Stimulated activated CD4-positive, alpha-beta T cell treated with anti-CD3 and anti-CD28 coated beads, Interleukin-2, amount 100 ng/mL, for 24 hours (primary cell): Measurements from ENCODE around the gene SLC2A13.
"Not testable (repeated sequence)": the region's sequence is repeated elsewhere in the genome, so short reads cannot be mapped to it uniquely, and the experiment has no call there.

Source experiments
- DNase-seq, 2 donors: peaks; one replicate each; pipeline ENCODE4 v3.0.0-alpha.2; 2020

Gene SLC2A13

GRCh38 chr12:40104461-40105264 lies 1.2 kb downstream of the SLC2A13 start:
- DNase-seq = no peak

GRCh38 chr12:40103043-40103442 lies 2.8 kb downstream of the SLC2A13 start:
- no peak for DNase-seq

GRCh38 chr12:40101747-40102146 lies 4.1 kb downstream of the SLC2A13 start:
- DNase-seq = no peak

GRCh38 chr12:40099423-40099853 lies 6.4 kb downstream of the SLC2A13 start:
- DNase-seq = no peak

- no peak for DNase-seq
Measured at GRCh38 chr12:40098406-40099145, 7.3 kb downstream of the SLC2A13 start.

GRCh38 chr12:40093512-40093911 lies 12.4 kb downstream of the SLC2A13 start:
- no peak for DNase-seq

GRCh38 chr12:40086471-40086870 lies 19.4 kb downstream of the SLC2A13 start:
- DNase-seq = no peak

- DNase-seq = no peak
Measured at GRCh38 chr12:40078266-40078665, 27.6 kb downstream of the SLC2A13 start.

- no peak for DNase-seq
Measured at GRCh38 chr12:40075458-40075857, 30.4 kb downstream of the SLC2A13 start.

- DNase-seq = no peak
Measured at GRCh38 chr12:40068416-40068815, 37.5 kb downstream of the SLC2A13 start.

- DNase-seq = no peak
Measured at GRCh38 chr12:40065636-40066035, 40.2 kb downstream of the SLC2A13 start.

- no peak for DNase-seq
Measured at GRCh38 chr12:40063414-40063813, 42.5 kb downstream of the SLC2A13 start.

- no peak for DNase-seq
Measured at GRCh38 chr12:40058721-40059190, 47.1 kb downstream of the SLC2A13 start.

- no peak for DNase-seq
Measured at GRCh38 chr12:40056373-40056772, 49.5 kb downstream of the SLC2A13 start.

GRCh38 chr12:40055776-40056175 lies 50.1 kb downstream of the SLC2A13 start:
- DNase-seq = no peak

- DNase-seq = no peak
Measured at GRCh38 chr12:40055228-40055579, 50.7 kb downstream of the SLC2A13 start.

GRCh38 chr12:40054555-40055227 lies 51.2 kb downstream of the SLC2A13 start:
- DNase-seq = no peak

- DNase-seq = no peak
Measured at GRCh38 chr12:40049268-40049667, 56.6 kb downstream of the SLC2A13 start.

- DNase-seq = not testable (repeated sequence)
Measured at GRCh38 chr12:40047002-40047401, 58.9 kb downstream of the SLC2A13 start.

- no peak for DNase-seq
Measured at GRCh38 chr12:40045656-40046055, 60.2 kb downstream of the SLC2A13 start.

GRCh38 chr12:40044396-40044795 lies 61.5 kb downstream of the SLC2A13 start:
- no peak for DNase-seq

- DNase-seq = no peak
Measured at GRCh38 chr12:40039598-40039997, 66.3 kb downstream of the SLC2A13 start.

GRCh38 chr12:40038619-40039018 lies 67.3 kb downstream of the SLC2A13 start:
- DNase-seq = no peak

- DNase-seq = no peak
Measured at GRCh38 chr12:40034712-40035111, 71.2 kb downstream of the SLC2A13 start.
